Large intestine (tissue), 3 donors: ENCODE results near the gene DFFB. TPM values are rescaled to one million over a fixed set of nuclear protein-coding genes. Genes with fewer than 3 reads are reported as not detected.

ENCODE experiments used
- DNase-seq, 2 donors: peaks; one replicate each; pipeline versions ENCODE4 v3.0.0 to v3.0.0-alpha.2; 2013
- H3K27ac ChIP-seq: one replicate; pipeline ENCODE4 v1.5.1; 2013; ENCODE audit warnings: low read length
- H3K27me3 ChIP-seq: 2 replicates; pipeline ENCODE4 v1.6.1; 2013; ENCODE audit warnings: low read length; ENCODE audit not compliant: control insufficient read depth, insufficient read depth
- H3K36me3 ChIP-seq: 2 replicates; pipeline ENCODE4 v1.6.1; 2013; ENCODE audit warnings: low read length; ENCODE audit not compliant: control insufficient read depth, insufficient read depth
- H3K4me1 ChIP-seq: one replicate; pipeline ENCODE4 v1.6.1; 2013; ENCODE audit warnings: low read length; ENCODE audit not compliant: control insufficient read depth, insufficient read depth
- H3K4me3 ChIP-seq: one replicate; pipeline ENCODE4 v1.5.1; 2013; ENCODE audit warnings: low read length
- H3K9me3 ChIP-seq: one replicate; pipeline ENCODE4 v1.6.1; 2013; ENCODE audit warnings: mild to moderate bottlenecking, low read depth, low read length, moderate library complexity; ENCODE audit not compliant: control insufficient read depth
- WGBS: methylation state at CpG from one replicate; pipeline ENCODE4 v1.1.5; 2013; ENCODE audit warnings: low lambda C conversion rate; ENCODE audit not compliant: insufficient coverage; 5-methylcytosine and 5-hydroxymethylcytosine counted together
- polyA plus RNA-seq: library from polyadenylated mRNA; unstranded; fragments of 120-200 nt; gene quantifications from one replicate; pipeline ENCODE4 v1.2.1, GENCODE V29; 2013

DFFB gene
- polyA plus RNA-seq, 1 donor, result 10.6 TPM

- Histone ChIP-seq H3K27ac (no peak overlapping the region), H3K36me3 (peaks cover 49% of the 10 kb centered on the region), H3K9me3 (no peaks in the 10 kb centered on the region), H3K4me3 (no peak overlapping the region), H3K27me3 (no peaks in the 10 kb centered on the region), H3K4me1 (no peaks in the 10 kb centered on the region)
- no peak for DNase-seq
- no CpG with 5 or more reads among the region's 17 CpGs for WGBS
Measured at GRCh38 chr1:3817138-3817740, 40.0 kb upstream of the DFFB start.

DNA sequence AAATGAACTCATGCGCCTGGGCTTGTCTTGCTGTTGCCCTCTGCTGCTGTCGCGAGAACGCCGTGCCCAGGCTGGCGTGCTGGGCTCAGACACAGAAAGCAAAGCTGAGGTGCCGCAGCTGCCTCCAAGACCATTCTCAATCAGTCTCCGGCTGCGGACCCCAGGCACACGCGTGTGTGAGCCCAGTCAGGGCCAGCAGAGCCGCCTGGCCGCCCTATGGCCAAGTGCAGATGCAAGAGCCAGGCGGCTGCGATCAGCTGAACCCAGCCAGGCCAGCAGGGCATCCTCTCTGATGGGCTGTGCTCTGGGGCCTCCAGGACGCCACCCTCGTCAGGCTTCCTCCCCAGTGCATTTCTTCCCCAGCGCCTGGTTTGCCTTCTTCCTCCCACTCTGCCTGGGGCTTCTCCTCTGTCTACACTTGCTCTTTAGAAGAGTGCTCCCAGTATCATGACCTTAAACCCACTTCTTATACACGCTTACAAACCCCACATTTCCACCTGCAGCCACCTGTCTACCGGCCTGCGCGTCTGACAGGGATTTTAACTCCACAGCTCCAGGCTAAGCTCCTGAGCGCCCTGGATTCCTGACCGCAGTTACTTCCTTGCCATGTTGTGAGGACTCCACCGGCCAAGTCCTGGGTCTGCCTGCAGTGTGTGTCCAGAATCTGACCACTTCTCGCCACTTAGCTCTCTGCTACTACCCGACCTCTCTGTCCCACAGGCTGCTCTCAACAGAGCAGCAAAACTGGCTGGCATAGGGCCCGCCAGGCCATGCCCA is 39.3 kb upstream of the DFFB start:
- no peak overlapping the region for H3K4me3 ChIP-seq
- H3K27ac ChIP-seq, result no peak overlapping the region
- H3K4me1 ChIP-seq, result no peaks in the 10 kb centered on the region
- no CpG with 5 or more reads among the region's 28 CpGs for WGBS
- DNase-seq, result no peak
- no peaks in the 10 kb centered on the region for H3K27me3 ChIP-seq
- H3K36me3 ChIP-seq, result peaks cover 57% of the 10 kb centered on the region
- no peaks in the 10 kb centered on the region for H3K9me3 ChIP-seq

- WGBS, result 67% methylated on average over 3 of the region's 10 CpGs
- peaks cover 59% of the 10 kb centered on the region for H3K36me3 ChIP-seq
- DNase-seq, result no peak
- no peaks in the 10 kb centered on the region for H3K4me1 ChIP-seq
- no peak overlapping the region for H3K27ac ChIP-seq
- H3K4me3 ChIP-seq, result no peak overlapping the region
- H3K27me3 ChIP-seq, result no peaks in the 10 kb centered on the region
- no peaks in the 10 kb centered on the region for H3K9me3 ChIP-seq
Measured at GRCh38 chr1:3819771-3820200, 37.5 kb upstream of the DFFB start.

DNA sequence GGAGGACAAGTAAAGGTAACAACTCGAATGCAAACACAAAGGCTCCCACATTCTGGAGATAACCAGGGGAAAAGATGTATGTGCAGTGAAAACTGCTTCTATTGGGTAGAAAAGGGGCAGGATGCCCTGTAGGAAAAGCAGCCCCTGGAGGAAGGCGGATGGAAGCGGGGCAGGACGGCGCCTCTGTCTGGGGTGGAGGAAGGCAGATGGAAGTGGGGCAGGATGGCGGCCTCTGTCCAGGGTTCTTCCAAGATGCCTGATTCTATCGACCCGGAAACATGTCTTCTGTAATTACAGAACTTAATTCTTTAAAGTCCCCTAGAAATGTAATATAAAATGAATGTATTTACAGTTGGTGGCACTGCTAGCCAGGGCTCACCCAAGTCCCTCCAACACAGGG is 37.0 kb upstream of the DFFB start:
- H3K27me3 ChIP-seq, result no peaks in the 10 kb centered on the region
- H3K9me3 ChIP-seq, result no peaks in the 10 kb centered on the region
- peaks cover 58% of the 10 kb centered on the region for H3K36me3 ChIP-seq
- 100% methylated on average over 1 of the region's 8 CpGs for WGBS
- no peak for DNase-seq
- H3K27ac ChIP-seq, result no peak overlapping the region
- no peaks in the 10 kb centered on the region for H3K4me1 ChIP-seq
- H3K4me3 ChIP-seq, result no peak overlapping the region

DNA sequence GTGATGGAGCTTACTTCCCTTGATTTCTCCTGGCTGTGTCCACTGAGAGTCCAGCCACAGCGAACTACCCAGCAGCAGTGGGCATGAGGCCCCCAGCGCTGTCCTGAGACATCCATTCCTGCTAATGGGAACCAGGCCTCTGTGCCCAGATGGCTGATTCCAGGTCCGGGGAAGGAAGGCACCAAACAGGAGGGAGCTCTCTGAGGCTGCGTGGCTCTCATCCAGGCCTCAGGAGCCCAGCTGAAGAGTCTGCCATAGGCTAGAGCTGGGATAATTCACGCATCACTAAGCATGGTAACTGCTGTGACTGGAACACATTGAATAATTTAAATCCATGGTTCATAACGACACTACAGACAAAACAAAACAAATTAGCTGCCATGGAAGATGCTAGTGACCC is 36.3 kb upstream of the DFFB start:
- DNase-seq, result no peak
- H3K27me3 ChIP-seq, result no peaks in the 10 kb centered on the region
- H3K4me1 ChIP-seq, result no peaks in the 10 kb centered on the region
- H3K9me3 ChIP-seq, result no peaks in the 10 kb centered on the region
- WGBS, result no CpG with 5 or more reads among the region's 6 CpGs
- H3K36me3 ChIP-seq, result peaks cover 62% of the 10 kb centered on the region
- H3K4me3 ChIP-seq, result no peak overlapping the region
- no peak overlapping the region for H3K27ac ChIP-seq

- no peak overlapping the region for H3K27ac ChIP-seq
- H3K36me3 ChIP-seq, result peaks cover 67% of the 10 kb centered on the region
- H3K9me3 ChIP-seq, result no peaks in the 10 kb centered on the region
- no peak overlapping the region for H3K4me3 ChIP-seq
- H3K27me3 ChIP-seq, result no peaks in the 10 kb centered on the region
- DNase-seq, result no peak
- no peaks in the 10 kb centered on the region for H3K4me1 ChIP-seq
- no CpG with 5 or more reads among the region's 13 CpGs for WGBS
Measured at GRCh38 chr1:3821447-3821846, 35.8 kb upstream of the DFFB start.

- Histone ChIP-seq H3K27ac (no peak overlapping the region), H3K36me3 (peaks cover 69% of the 10 kb centered on the region), H3K9me3 (no peaks in the 10 kb centered on the region), H3K4me3 (no peak overlapping the region), H3K27me3 (no peaks in the 10 kb centered on the region), H3K4me1 (no peaks in the 10 kb centered on the region)
- 80% methylated on average over 2 of the region's 15 CpGs for WGBS
- DNase-seq, result no peak
Measured at GRCh38 chr1:3821908-3822307, 35.4 kb upstream of the DFFB start.

DNA sequence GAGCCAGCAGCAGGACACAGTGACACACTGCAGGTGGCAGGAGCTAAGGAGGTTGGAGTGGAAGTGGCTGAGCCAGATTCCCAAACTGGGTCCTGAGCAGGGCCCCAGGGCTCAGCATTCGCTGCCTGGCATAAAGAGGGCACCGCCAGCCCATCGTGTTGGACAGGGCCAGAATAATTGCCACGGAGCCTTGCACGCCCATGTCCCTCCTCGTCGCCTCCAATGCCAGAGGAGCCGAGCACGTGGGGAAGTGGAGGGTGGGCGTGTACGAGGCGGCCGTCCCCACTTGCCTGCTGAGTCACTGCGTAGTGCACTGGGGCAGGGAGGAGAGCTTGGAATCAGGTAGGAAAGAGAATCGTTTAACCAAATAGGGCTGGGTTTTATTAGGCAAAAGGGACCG is 34.9 kb upstream of the DFFB start:
- peaks cover 72% of the 10 kb centered on the region for H3K36me3 ChIP-seq
- H3K4me1 ChIP-seq, result no peaks in the 10 kb centered on the region
- H3K27me3 ChIP-seq, result no peaks in the 10 kb centered on the region
- H3K27ac ChIP-seq, result no peak overlapping the region
- no CpG with 5 or more reads among the region's 16 CpGs for WGBS
- no peak overlapping the region for H3K4me3 ChIP-seq
- H3K9me3 ChIP-seq, result no peaks in the 10 kb centered on the region
- DNase-seq, result no peak

GRCh38 chr1:3824650-3825049 is 32.6 kb upstream of the DFFB start:
- Histone ChIP-seq H3K9me3 (no peaks in the 10 kb centered on the region), H3K27me3 (no peaks in the 10 kb centered on the region), H3K4me1 (no peaks in the 10 kb centered on the region), H3K27ac (no peak overlapping the region), H3K36me3 (peaks cover 85% of the 10 kb centered on the region), H3K4me3 (no peak overlapping the region)
- no peak for DNase-seq
- WGBS, result no CpG with 5 or more reads among the region's 8 CpGs

DNA sequence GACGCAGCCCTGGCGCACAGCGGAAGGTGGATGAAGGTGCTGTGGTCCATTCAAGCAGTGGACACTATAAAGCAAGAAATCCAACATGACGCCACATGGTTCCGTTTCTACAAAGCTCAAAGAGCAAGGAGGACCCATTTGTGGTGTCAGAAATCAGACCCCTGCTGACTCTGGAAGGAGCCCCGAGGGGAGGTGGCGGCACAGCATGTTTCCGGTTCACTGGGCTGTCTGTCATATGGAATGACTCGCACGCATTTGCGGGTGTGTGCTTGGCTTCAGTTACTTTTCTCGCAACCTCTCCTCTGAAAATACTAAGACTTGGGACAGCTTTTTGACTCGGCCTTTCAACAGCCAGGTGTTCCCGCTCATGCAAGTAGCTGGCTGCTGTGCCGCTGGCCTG is 31.9 kb upstream of the DFFB start:
- no peaks in the 10 kb centered on the region for H3K9me3 ChIP-seq
- no peak overlapping the region for H3K27ac ChIP-seq
- WGBS, result no CpG with 5 or more reads among the region's 15 CpGs
- DNase-seq, result no peak
- no peaks in the 10 kb centered on the region for H3K4me1 ChIP-seq
- H3K27me3 ChIP-seq, result no peaks in the 10 kb centered on the region
- H3K4me3 ChIP-seq, result no peak overlapping the region
- peaks cover 85% of the 10 kb centered on the region for H3K36me3 ChIP-seq
